OCI-LY3 (cell line): ENCODE data around the gene TENT5C.

Experiments used
- CTCF ChIP-seq: fragments of 200-600, 300-600 bp; sonication (generic); IDR thresholded peaks from 2 replicates; pipeline ENCODE4 v1.5.1; 2014; ENCODE audit warnings: antibody characterized with exemption, low read length, low read depth
- EZH2phosphoT487 ChIP-seq: fragments of 200-600 bp; shearing (Covaris generic); IDR thresholded peaks from 2 replicates; pipeline ENCODE4 v1.6.1; 2018; ENCODE audit warnings: antibody characterized with exemption, mixed run types, low read depth

DNA sequence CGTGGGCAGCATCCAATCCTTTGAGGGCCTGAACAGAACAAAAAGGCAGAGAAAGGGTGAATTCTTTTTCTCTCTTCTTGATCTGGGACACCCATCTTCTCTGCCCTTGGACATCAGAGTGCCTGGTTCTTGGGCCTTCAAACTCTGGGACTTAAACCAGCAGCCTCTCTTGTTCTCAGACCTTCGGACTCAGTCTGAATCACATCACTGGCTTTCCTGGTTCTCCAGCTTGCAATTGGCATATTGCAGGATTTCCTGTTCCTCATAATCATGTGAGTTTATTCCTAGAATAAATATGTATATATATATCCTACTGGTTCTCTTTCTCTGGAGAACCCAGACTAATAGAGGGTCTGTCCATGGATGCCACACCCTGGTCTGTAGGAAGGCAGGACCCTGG lies 16.3 kb upstream of the TENT5C start:
- no peak for TF ChIP-seq CTCF
- no peak for TF ChIP-seq EZH2phosphoT487
